ENCODE measurements around the gene PIK3R6.

Gene PIK3R6

DNA sequence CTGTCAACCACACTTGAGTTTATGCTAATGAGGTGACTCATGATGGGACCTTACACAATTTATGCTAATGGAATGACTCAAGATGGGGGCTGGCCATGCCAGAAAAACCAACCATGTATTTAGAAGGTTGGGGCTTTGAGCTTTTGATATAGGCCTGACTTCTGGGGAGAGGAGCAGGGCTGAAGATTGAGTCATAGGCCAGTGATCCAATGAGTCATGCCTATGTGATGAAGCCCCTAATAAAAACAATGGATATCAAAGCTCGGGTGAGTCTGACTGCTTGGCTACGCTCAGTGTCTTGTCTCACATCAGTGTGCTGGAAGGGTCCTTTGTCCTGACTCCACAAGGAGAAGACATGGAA is 75.6 kb downstream of the PIK3R6 start:
- no peak for DNase-seq

- no peak for DNase-seq
Measured at GRCh38 chr17:8791248-8791909, 76.1 kb downstream of the PIK3R6 start.

DNA sequence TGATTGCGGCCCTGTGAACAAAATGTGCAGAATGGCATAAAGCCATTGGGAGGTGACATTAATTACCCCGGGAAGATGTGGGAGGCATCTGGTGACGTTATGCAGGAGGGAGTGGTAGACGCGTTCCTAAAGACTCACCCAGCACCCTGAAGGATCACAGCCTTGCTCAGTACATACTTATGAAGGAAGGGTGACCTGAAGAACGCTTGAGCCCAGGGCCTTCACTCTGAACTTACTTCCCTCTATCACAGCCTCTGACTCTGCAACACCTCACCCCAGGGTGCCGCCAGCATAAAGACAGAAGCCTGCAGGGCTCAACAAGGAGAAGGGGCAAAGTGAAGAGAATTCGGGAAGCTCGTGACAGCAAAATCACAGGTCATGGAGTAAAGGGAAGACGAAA is 77.7 kb downstream of the PIK3R6 start:
- no peak for DNase-seq

- no peak for DNase-seq
Measured at GRCh38 chr17:8788998-8789397, 78.5 kb downstream of the PIK3R6 start.

GRCh38 chr17:8785547-8786413 is 81.7 kb downstream of the PIK3R6 start:
- DNase-seq, result peak; percentile 67

DNA sequence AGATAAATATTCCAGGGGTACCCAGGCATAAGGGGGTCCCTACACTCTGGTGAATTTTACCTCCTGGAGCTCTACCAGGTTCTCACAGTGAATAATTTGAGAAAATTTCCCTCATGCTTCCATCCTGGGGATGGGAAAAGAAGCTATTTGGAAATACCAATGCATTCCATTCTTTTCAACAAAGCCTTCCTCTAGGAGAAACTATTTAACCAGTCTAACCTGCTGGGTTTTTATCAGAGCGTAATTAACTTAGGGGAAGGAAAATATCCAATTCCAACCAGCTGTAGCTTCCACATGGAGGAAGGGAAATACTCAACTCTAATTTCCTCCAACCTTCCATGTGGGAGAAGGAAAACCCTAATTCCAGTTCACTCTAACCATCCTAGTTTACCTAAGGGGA is 85.3 kb downstream of the PIK3R6 start:
- no peak for DNase-seq

DNA sequence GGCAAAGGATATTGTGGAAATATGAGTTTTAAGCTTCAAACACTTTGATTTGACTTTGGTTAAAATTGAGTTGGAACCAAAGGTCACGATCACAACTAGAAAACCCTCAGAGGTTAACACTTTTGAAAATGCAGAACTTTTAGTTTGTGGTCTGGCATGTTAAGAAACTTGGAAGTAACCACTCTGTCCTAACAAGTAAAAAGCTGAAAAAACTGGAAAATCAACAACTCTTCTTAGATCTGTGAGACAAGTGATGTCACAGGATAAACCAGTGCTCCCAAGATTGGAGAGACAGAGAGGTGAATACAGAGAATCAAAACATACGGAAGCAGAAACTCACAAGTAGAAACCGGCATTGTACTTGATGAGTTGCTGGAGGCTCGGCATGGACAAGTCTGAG is 85.7 kb downstream of the PIK3R6 start:
- no peak for DNase-seq

GRCh38 chr17:8776881-8777280 is 90.6 kb downstream of the PIK3R6 start:
- DNase-seq, result no peak

DNA sequence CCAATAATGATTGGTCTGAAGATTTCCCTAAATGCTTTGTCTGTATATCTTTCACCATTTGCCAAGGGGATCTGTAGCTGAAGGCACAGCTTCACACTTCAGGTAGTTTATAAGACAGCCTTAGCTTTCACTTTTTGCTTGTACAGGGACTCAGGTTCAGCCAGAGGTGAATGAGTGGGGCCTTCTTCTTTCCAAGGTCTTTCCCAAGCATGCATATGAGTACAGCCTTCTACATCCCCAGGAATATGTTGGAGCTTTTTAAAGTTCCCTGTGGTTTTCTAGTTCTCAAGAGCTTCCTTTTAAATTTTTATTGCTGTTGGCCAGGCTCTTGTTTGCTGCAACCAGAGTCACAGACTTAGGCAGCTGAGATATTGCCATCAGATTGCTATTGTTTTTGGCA is 91.2 kb downstream of the PIK3R6 start:
- no peak for DNase-seq

DNA sequence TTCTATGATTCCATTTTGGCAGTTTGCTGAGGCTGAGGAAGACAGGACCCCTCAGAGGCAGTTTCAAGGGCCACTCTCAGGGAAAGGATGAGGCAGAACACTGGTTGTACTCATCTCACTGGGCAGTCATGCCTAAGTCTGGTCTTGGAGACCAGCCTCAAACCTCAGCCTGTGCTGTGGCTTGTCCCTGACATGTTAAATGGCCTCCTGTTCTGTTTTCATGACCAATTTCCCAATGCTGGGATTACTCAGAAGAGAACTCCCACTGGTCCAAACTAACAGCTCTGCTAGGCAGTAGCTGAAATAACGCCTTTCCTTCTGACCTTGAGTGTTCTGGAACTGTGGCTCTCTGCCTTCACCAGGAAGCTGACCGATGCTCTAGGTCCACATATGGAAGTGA is 100.7 kb downstream of the PIK3R6 start:
- no peak for DNase-seq

GRCh38 chr17:8762012-8762411 is 105.5 kb downstream of the PIK3R6 start:
- DNase-seq, result no peak

- DNase-seq, result no peak
Measured at GRCh38 chr17:8758137-8758596, 109.3 kb downstream of the PIK3R6 start, which contains the start of gene SPDYE4. Gene SPDYE4, minus strand, starts transcription at chr17:8758546. Its CDS starts 164 bp downstream, at chr17:8758382.

DNA sequence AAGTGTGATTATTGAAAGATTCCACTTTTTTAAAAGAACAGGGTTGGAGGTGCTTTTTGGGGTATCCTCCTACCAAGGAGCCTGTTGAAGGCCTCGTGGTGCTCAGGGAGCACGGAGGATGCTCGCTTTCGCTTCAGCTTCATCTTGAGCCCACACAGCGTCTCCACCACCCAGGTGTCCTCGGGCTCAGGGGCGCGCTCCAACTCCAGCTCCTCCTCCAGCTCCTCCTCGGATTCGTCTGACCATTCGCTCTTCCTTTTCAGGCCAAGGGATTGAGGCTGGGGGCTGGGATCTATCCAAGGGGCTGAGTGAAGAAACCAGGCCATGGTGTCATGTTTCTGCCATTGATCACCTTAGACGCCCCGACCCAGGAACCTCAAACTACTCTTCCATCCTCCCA is 110.3 kb downstream of the PIK3R6 start:
- DNase-seq, result no peak

GRCh38 chr17:8755590-8756255 is 111.8 kb downstream of the PIK3R6 start:
- no peak for DNase-seq

DNA sequence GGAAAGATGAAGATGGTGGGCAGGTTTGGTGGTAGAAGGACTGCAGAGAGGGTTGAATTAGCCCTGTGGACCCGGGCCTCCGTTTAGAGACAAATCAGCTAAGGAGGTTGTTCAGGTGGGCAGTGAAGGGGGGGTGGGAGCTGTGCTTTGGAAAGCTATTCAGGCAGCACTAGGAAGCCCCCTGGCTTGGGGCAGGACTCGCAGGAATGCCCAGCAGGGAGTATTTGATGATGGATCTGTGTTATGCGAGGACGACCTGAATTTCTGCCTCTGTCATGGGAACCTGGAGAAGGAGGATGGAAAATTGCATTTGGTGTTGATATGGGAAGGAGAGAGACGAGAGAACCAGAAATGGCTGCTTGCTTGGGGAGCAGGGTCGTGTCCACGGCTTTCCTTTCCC is 112.6 kb downstream of the PIK3R6 start:
- DNase-seq, result no peak

GRCh38 chr17:8753976-8754440 is 113.5 kb downstream of the PIK3R6 start:
- DNase-seq, result no peak

GRCh38 chr17:8753136-8753975 is 114.1 kb downstream of the PIK3R6 start:
- no peak for DNase-seq
